NCI-H1092 (cell line): ENCODE data around the gene AUH.

Experiments used
- DNase-seq: peaks from one replicate; lab custom pipeline; 2025; lab: John Stamatoyannopoulos, UW

The AUH gene

GRCh38 chr9:91245431-91246313, 116.0 kb downstream of the AUH start:
- no peak for DNase-seq

- no peak for DNase-seq
These were observed 118.7 kb downstream of the AUH start for GRCh38 chr9:91243029-91243428.

- DNase-seq, result no peak
These were observed 119.8 kb downstream of the AUH start for GRCh38 chr9:91241909-91242308.

GRCh38 chr9:91240596-91241165, 121.0 kb downstream of the AUH start:
- no peak for DNase-seq

GRCh38 chr9:91239367-91240111, 122.2 kb downstream of the AUH start:
- DNase-seq, result no peak

- DNase-seq, result no peak
These were observed 127.2 kb downstream of the AUH start for GRCh38 chr9:91234523-91234922.

- no peak for DNase-seq
These were observed 130.1 kb downstream of the AUH start for GRCh38 chr9:91231619-91232018.

GRCh38 chr9:91223000-91223399, 138.7 kb downstream of the AUH start:
- DNase-seq, result no peak

- no peak for DNase-seq
These were observed 139.3 kb downstream of the AUH start for GRCh38 chr9:91222457-91222856.

GRCh38 chr9:91221332-91221731, 140.4 kb downstream of the AUH start:
- no peak for DNase-seq

GRCh38 chr9:91220491-91221135, 141.1 kb downstream of the AUH start:
- DNase-seq, result no peak

GRCh38 chr9:91220021-91220420, 141.7 kb downstream of the AUH start:
- no peak for DNase-seq

GRCh38 chr9:91219557-91219956, 142.2 kb downstream of the AUH start:
- no peak for DNase-seq

GRCh38 chr9:91217388-91217787, 144.3 kb downstream of the AUH start:
- DNase-seq, result no peak

- no peak for DNase-seq
These were observed 146.9 kb downstream of the AUH start for GRCh38 chr9:91214867-91215266.

- DNase-seq, result no peak
These were observed 147.6 kb downstream of the AUH start for GRCh38 chr9:91214086-91214485.

- no peak for DNase-seq
These were observed 149.0 kb downstream of the AUH start for GRCh38 chr9:91212596-91213243.

GRCh38 chr9:91211919-91212318, 149.8 kb downstream of the AUH start:
- DNase-seq, result no peak

GRCh38 chr9:91211414-91211813, 150.3 kb downstream of the AUH start:
- no peak for DNase-seq

- DNase-seq, result no peak
These were observed 151.4 kb downstream of the AUH start for GRCh38 chr9:91210318-91210717.

GRCh38 chr9:91208837-91209236, 152.9 kb downstream of the AUH start:
- no peak for DNase-seq

- no peak for DNase-seq
These were observed 153.3 kb downstream of the AUH start for GRCh38 chr9:91208419-91208745.
